22Rv1 (cell line): ENCODE results near the gene SMOC2.

Experiments used
- H3K27ac ChIP-seq: fragments of 450-650 bp; 2 replicates; pipeline ENCODE4 v1.5.1; 2017
- CTCF ChIP-seq: fragments of 450-650 bp; IDR thresholded peaks from 2 replicates; pipeline ENCODE4 v1.5.1; 2017; ENCODE audit warnings: mild to moderate bottlenecking
- ZFX ChIP-seq: fragments of 450-650 bp; IDR thresholded peaks from 2 replicates; pipeline ENCODE4 v1.6.1; 2017; ENCODE audit warnings: antibody characterized with exemption, borderline replicate concordance

SMOC2 gene

GRCh38 chr6:168555618-168556273 is 114.8 kb downstream of the SMOC2 start:
- no peak overlapping the region for H3K27ac ChIP-seq
- no peak for TF ChIP-seq CTCF
- no peak for TF ChIP-seq ZFX

- TF ChIP-seq ZFX (no peak), CTCF (no peak)
- H3K27ac ChIP-seq = no peak overlapping the region
Measured at GRCh38 chr6:168557512-168557911, 116.5 kb downstream of the SMOC2 start.

- TF ChIP-seq CTCF (no peak), ZFX (no peak)
- no peak overlapping the region for H3K27ac ChIP-seq
Measured at GRCh38 chr6:168558686-168559085, 117.7 kb downstream of the SMOC2 start.

GRCh38 chr6:168559574-168560098 is 118.7 kb downstream of the SMOC2 start:
- H3K27ac ChIP-seq = no peak overlapping the region
- TF ChIP-seq ZFX (no peak), CTCF (no peak)

- no peak overlapping the region for H3K27ac ChIP-seq
- TF ChIP-seq CTCF (no peak), ZFX (no peak)
Measured at GRCh38 chr6:168560126-168560525, 119.1 kb downstream of the SMOC2 start.

- TF ChIP-seq ZFX = no peak
- TF ChIP-seq CTCF = no peak
- no peak overlapping the region for H3K27ac ChIP-seq
Measured at GRCh38 chr6:168562576-168563151, 121.7 kb downstream of the SMOC2 start.

- H3K27ac ChIP-seq = no peak overlapping the region
- TF ChIP-seq CTCF (no peak), ZFX (no peak)
Measured at GRCh38 chr6:168563656-168564055, 122.7 kb downstream of the SMOC2 start.
